H1 (cell line): ENCODE measurements around the gene ANKRD11. TPM values are rescaled to one million over a fixed set of nuclear protein-coding genes. Genes with fewer than 3 reads are reported as not detected.

Source experiments
- CTCF ChIA-PET: fragments of 300-600 bp; sonication (Branson Sonifier 250); formaldehyde crosslinking; loops from one replicate; lab custom pipeline; 2021; ENCODE audit not compliant: partially characterized antibody; lab: Charles Lee
- POLR2A ChIA-PET: fragments of 300-600 bp; sonication (Branson Sonifier 250); formaldehyde crosslinking; loops from one replicate; lab custom pipeline; 2021; ENCODE audit warnings: inconsistent platforms; ENCODE audit not compliant: partially characterized antibody; lab: Charles Lee
- DNase-seq, 2 experiments: peaks; one replicate each; pipeline versions ENCODE4 v3.0.0 to v3.0.0-alpha.2; 2010 to 2022; ENCODE audit warnings: low spot score in 2 of 2, low read depth in 1 of 2, mixed read lengths in 1 of 2
- FAIRE-seq: peaks from 2 replicates; lab custom pipeline; 2011; peaks lifted over from hg19 to GRCh38; lab: Jason Lieb, UNC
- H2AFZ ChIP-seq: 2 replicates; pipeline ENCODE4 v1.8.1; 2012; ENCODE audit warnings: low read length, inconsistent platforms
- H2AK5ac ChIP-seq: 2 replicates; pipeline ENCODE4 v1.6.1; 2013; ENCODE audit warnings: low read depth, low read length
- H2BK120ac ChIP-seq: replicated peaks from 2 replicates; pipeline ENCODE3; 2013; ENCODE audit warnings: low read depth, low read length, inconsistent platforms
- H2BK12ac ChIP-seq: 2 replicates; pipeline ENCODE4 v1.6.1; 2013; ENCODE audit warnings: low read depth, low read length
- H2BK15ac ChIP-seq: 2 replicates; pipeline ENCODE4 v1.6.1; 2013; ENCODE audit warnings: low read length
- H2BK20ac ChIP-seq: 2 replicates; pipeline ENCODE4 v1.6.1; 2013; ENCODE audit warnings: low read length
- H2BK5ac ChIP-seq: 2 replicates; pipeline ENCODE4 v1.6.1; 2013; ENCODE audit warnings: low read depth, low read length
- H3K14ac ChIP-seq: 2 replicates; pipeline ENCODE4 v1.6.1; 2013; ENCODE audit warnings: inconsistent platforms; ENCODE audit not compliant: insufficient read length
- H3K18ac ChIP-seq: 2 replicates; pipeline ENCODE4 v1.6.1; 2013; ENCODE audit warnings: low read length; ENCODE audit errors: extremely low read depth
- H3K23ac ChIP-seq: 2 replicates; pipeline ENCODE4 v1.6.1; 2013; ENCODE audit warnings: inconsistent platforms; ENCODE audit not compliant: insufficient read length
- H3K23me2 ChIP-seq: 2 replicates; pipeline ENCODE4 v1.6.1; 2013; ENCODE audit warnings: low read depth, low read length
- H3K27ac ChIP-seq: 2 replicates; pipeline ENCODE4 v1.6.1; 2011; ENCODE audit warnings: low read depth, low read length, inconsistent platforms
- H3K27me3 ChIP-seq, 4 experiments: replicated peaks in 1 of 4; 1 replicate in 1 of 4; 2 replicates in 3 of 4; pipeline versions ENCODE4 v1.6.1 to v1.8.1; 2011 to 2013; ENCODE audit warnings: low read length in 3 of 4, mild to moderate bottlenecking in 3 of 4, inconsistent platforms in 2 of 4, mixed read lengths in 2 of 4, moderate library complexity in 1 of 4; ENCODE audit not compliant: control insufficient read depth in 3 of 4, insufficient read depth in 3 of 4; ENCODE audit errors: extremely low read depth in 1 of 4
- H3K36me3 ChIP-seq, 4 experiments: 2 replicates each; pipeline versions ENCODE4 v1.6.1 to v1.8.1; 2011 to 2013; ENCODE audit warnings: mild to moderate bottlenecking in 4 of 4, low read length in 3 of 4, moderate library complexity in 2 of 4, control low read depth in 1 of 4, inconsistent platforms in 1 of 4; ENCODE audit not compliant: insufficient read depth in 4 of 4, control insufficient read depth in 2 of 4
- H3K4ac ChIP-seq: replicated peaks from 2 replicates; pipeline ENCODE3; 2013; ENCODE audit warnings: low read length, low read depth, mixed read lengths, inconsistent platforms; ENCODE audit not compliant: insufficient read length
- H3K4me1 ChIP-seq, 4 experiments: replicated peaks in 1 of 4; 1 replicate in 1 of 4; 2 replicates in 3 of 4; pipeline versions ENCODE4 v1.6.1 to v1.8.1; 2011 to 2013; ENCODE audit warnings: low read length in 3 of 4, inconsistent platforms in 2 of 4, mixed read lengths in 1 of 4; ENCODE audit not compliant: insufficient read depth in 4 of 4, control insufficient read depth in 3 of 4
- H3K4me2 ChIP-seq, 2 experiments: 2 replicates each; pipeline versions ENCODE4 v1.6.1 to v1.8.1; 2011 to 2013; ENCODE audit warnings: low read depth in 2 of 2, low read length in 2 of 2, control low read depth in 1 of 2, inconsistent platforms in 1 of 2, mild to moderate bottlenecking in 1 of 2; ENCODE audit not compliant: insufficient read depth in 1 of 2
- H3K4me3 ChIP-seq, 4 experiments: fragments of 200-600, 300-600 bp in 1 of 4; sonication (generic), shearing (Covaris generic), sonication (Bioruptor Twin) in 1 of 4; 2 replicates each; pipeline versions ENCODE4 v1.5.1 to v1.8.1; 2011 to 2016; ENCODE audit warnings: low read length in 4 of 4, low read depth in 3 of 4, control low read depth in 2 of 4, inconsistent platforms in 2 of 4, mild to moderate bottlenecking in 2 of 4, mixed read lengths in 1 of 4, moderate library complexity in 1 of 4; ENCODE audit not compliant: insufficient read depth in 2 of 4; ENCODE audit errors: extremely low read depth in 1 of 4
- H3K56ac ChIP-seq: replicated peaks from 2 replicates; pipeline ENCODE3; 2013; ENCODE audit warnings: low read depth, mild to moderate bottlenecking, mixed read lengths, low read length, inconsistent platforms; ENCODE audit not compliant: insufficient read length
- H3K79me1 ChIP-seq: 2 replicates; pipeline ENCODE4 v1.6.1; 2013; ENCODE audit warnings: low read depth, low read length, control low read depth
- H3K79me2 ChIP-seq, 2 experiments: 2 replicates each; pipeline versions ENCODE4 v1.6.1 to v1.8.1; 2012 to 2013; ENCODE audit warnings: low read length in 2 of 2, mild to moderate bottlenecking in 2 of 2, inconsistent platforms in 1 of 2; ENCODE audit not compliant: insufficient read depth in 2 of 2, control insufficient read depth in 1 of 2
- H3K9ac ChIP-seq, 4 experiments: replicated peaks in 1 of 4; 1 replicate in 1 of 4; 2 replicates in 3 of 4; pipeline versions ENCODE4 v1.6.1 to v1.8.1; 2011 to 2013; ENCODE audit warnings: low read depth in 3 of 4, low read length in 3 of 4, control low read depth in 2 of 4, mild to moderate bottlenecking in 2 of 4, moderate library complexity in 2 of 4, inconsistent platforms in 1 of 4; ENCODE audit errors: extremely low read depth in 1 of 4
- H3K9me3 ChIP-seq, 2 experiments: 2 replicates each; pipeline versions ENCODE4 v1.6.1 to v1.8.1; 2012 to 2013; ENCODE audit warnings: mild to moderate bottlenecking in 2 of 2, moderate library complexity in 2 of 2, control low read depth in 1 of 2, inconsistent platforms in 1 of 2, low read depth in 1 of 2, low read length in 1 of 2, mixed read lengths in 1 of 2; ENCODE audit not compliant: insufficient read depth in 2 of 2
- H4K20me1 ChIP-seq, 2 experiments: replicated peaks in 1 of 2; 2 replicates each; pipeline versions ENCODE3 to v1.8.1; 2011 to 2013; ENCODE audit warnings: inconsistent platforms in 2 of 2, low read length in 2 of 2, mild to moderate bottlenecking in 1 of 2; ENCODE audit not compliant: insufficient read depth in 2 of 2, control insufficient read depth in 1 of 2
- H4K5ac ChIP-seq: 2 replicates; pipeline ENCODE4 v1.6.1; 2013; ENCODE audit warnings: low read length, low read depth, mixed read lengths, inconsistent platforms; ENCODE audit not compliant: insufficient read length
- H4K8ac ChIP-seq: 2 replicates; pipeline ENCODE4 v1.8.0; 2013; ENCODE audit warnings: mild to moderate bottlenecking, moderate library complexity, low read length, inconsistent platforms; ENCODE audit not compliant: insufficient read depth; ENCODE audit errors: extremely low read depth
- H4K91ac ChIP-seq: replicated peaks from 2 replicates; pipeline ENCODE3; 2013; ENCODE audit warnings: low read length, mixed read lengths, inconsistent platforms; ENCODE audit not compliant: insufficient read length
- ATF2 ChIP-seq: IDR thresholded peaks from 2 replicates; pipeline ENCODE4 v1.6.1; 2012; ENCODE audit warnings: low read length, inconsistent platforms
- E2F6 ChIP-seq: IDR thresholded peaks from 2 replicates; pipeline ENCODE4 v1.6.1; 2012; ENCODE audit warnings: inconsistent platforms
- EGR1 ChIP-seq: IDR thresholded peaks from 2 replicates; pipeline ENCODE4 v1.6.1; 2011; ENCODE audit warnings: low read depth, low read length, borderline replicate concordance
- HDAC6 ChIP-seq: IDR thresholded peaks from one replicate; pipeline ENCODE4 v1.7.1; 2012; ENCODE audit warnings: low read depth, mild to moderate bottlenecking, inconsistent platforms, low read length, moderate library complexity
- MAX ChIP-seq: IDR thresholded peaks from 2 replicates; pipeline ENCODE4 v1.6.1; 2012; ENCODE audit warnings: inconsistent platforms
- NANOG ChIP-seq: IDR thresholded peaks from 2 replicates; pipeline ENCODE4 v1.6.1; 2011; ENCODE audit warnings: low read length, low read depth, mild to moderate bottlenecking, inconsistent platforms; ENCODE audit not compliant: insufficient read depth, poor library complexity, severe bottlenecking
- RXRA ChIP-seq: IDR thresholded peaks from 2 replicates; pipeline ENCODE4 v1.6.1; 2011; ENCODE audit warnings: low read depth, mild to moderate bottlenecking, low read length, moderate library complexity; ENCODE audit not compliant: insufficient read depth
- SIX5 ChIP-seq: IDR thresholded peaks from 2 replicates; pipeline ENCODE4 v1.6.1; 2011; ENCODE audit warnings: mild to moderate bottlenecking, low read depth, low read length
- SUZ12 ChIP-seq: fragments of 200-600 bp; sonication (generic); IDR thresholded peaks from 2 replicates; pipeline ENCODE4 v1.6.1; 2012; ENCODE audit warnings: mild to moderate bottlenecking, inconsistent platforms, low read length, moderate library complexity, mixed read lengths
- TBP ChIP-seq: IDR thresholded peaks from 2 replicates; pipeline ENCODE4 v1.6.1; 2011; ENCODE audit warnings: low read depth, low read length, improper control_type of control experiment
- TEAD4 ChIP-seq: IDR thresholded peaks from 2 replicates; pipeline ENCODE4 v1.6.1; 2012; ENCODE audit warnings: low read depth, low read length, inconsistent platforms, mixed read lengths
- WGBS, 2 experiments: shearing (Covaris generic) in 1 of 2; methylation state at CpG; one replicate each; pipeline versions ENCODE4 v1.1.6 to v1.1.7; 2013 to 2015; ENCODE audit warnings: low lambda C conversion rate in 2 of 2, mixed read lengths in 2 of 2, inconsistent platforms in 1 of 2, low coverage in 1 of 2, missing lambda C conversion rate in 1 of 2; ENCODE audit not compliant: insufficient replicate concordance in 2 of 2, insufficient coverage in 1 of 2, insufficient read length in 1 of 2; ENCODE audit errors: extremely low coverage in 1 of 2, missing lambda C conversion rate in 1 of 2; 5-methylcytosine and 5-hydroxymethylcytosine counted together
- polyA plus RNA-seq, 7 experiments: library from polyadenylated mRNA; depleted of rRNA in 3 of 7; stranded (reverse) in 5 of 7; unstranded in 2 of 7; fragments of >200 nt in 5 of 7; fragments of 200-250 nt in 2 of 7; gene quantifications; 1 replicate in 5 of 7; 2 replicates in 1 of 7; 4 replicates in 1 of 7; pipeline versions ENCODE4 v1.2.1 to v1.2.3, GENCODE V29; 2011 to 2013; ENCODE audit warnings: missing spikeins in 2 of 7, mixed read lengths in 2 of 7
- total RNA-seq: library from RNA; stranded (reverse); fragmentation: NEBNext Ultra II Directional; extraction: Animal tissue kit (Norgen Biotek cat#: 25700); gene quantifications from 2 replicates; pipeline ENCODE4 v1.2.1, GENCODE V29; 2021

The ANKRD11 gene
- total and polyA plus RNA-seq, 2 of the 8 experiments (the other 6 are each of a cell fraction or from before 2014, with no cell fraction given), result 46.5 to 142 TPM

GRCh38 chr16:89224665-89225064 lies 265.7 kb downstream of the ANKRD11 start:
- no peaks in the 10 kb centered on the region for H3K23me2 ChIP-seq
- H3K4me1 ChIP-seq, result no peaks in the 10 kb centered on the region
- H3K14ac ChIP-seq, result no peak overlapping the region
- H4K8ac ChIP-seq, result no peak overlapping the region
- DNase-seq (no peak), FAIRE-seq (no peak)
- H3K27ac ChIP-seq, result no peak overlapping the region
- H2AFZ ChIP-seq, result no peak overlapping the region
- H2BK20ac ChIP-seq, result no peak overlapping the region
- peaks cover 0 to 5% of the 10 kb centered on the region in 2 experiments for H4K20me1 ChIP-seq
- H2BK120ac ChIP-seq, result no peak overlapping the region
- no peak overlapping the region for H3K9ac ChIP-seq
- H3K4me3 ChIP-seq, result no peak overlapping the region
- H4K91ac ChIP-seq, result no peak overlapping the region
- H2BK12ac ChIP-seq, result no peak overlapping the region
- H3K23ac ChIP-seq, result no peak overlapping the region
- H3K56ac ChIP-seq, result no peak overlapping the region
- H3K4ac ChIP-seq, result no peak overlapping the region
- H3K9me3 ChIP-seq, result peaks cover 28% of the 10 kb centered on the region in 2 experiments
- no peak overlapping the region for H2BK5ac ChIP-seq
- H3K36me3 ChIP-seq, result peaks cover 19 to 55% (median 43%) of the 10 kb centered on the region in 4 experiments
- H3K79me1 ChIP-seq, result peaks cover 5% of the 10 kb centered on the region; the same call in 1 of the 2 replicates
- H3K18ac ChIP-seq, result no peak overlapping the region
- no peak overlapping the region for H3K4me2 ChIP-seq
- no peaks in the 10 kb centered on the region for H3K27me3 ChIP-seq
- H2BK15ac ChIP-seq, result no peak overlapping the region
- ChIA-PET CTCF (interaction anchor here (1.4 kb wide), 1 partner anchor 409 kb away, joined by 3 read pairs; no protein-coding TSS in a partner anchor), POLR2A (interaction anchor here (0.7 kb wide), 1 partner anchor 69 kb away, joined by 3 read pairs; no protein-coding TSS in a partner anchor)
- peaks cover 0 to 7% of the 10 kb centered on the region in 2 experiments; a peak in 1 of 4 replicates for H3K79me2 ChIP-seq
- H2AK5ac ChIP-seq, result no peak overlapping the region
- no peak overlapping the region for H4K5ac ChIP-seq
- WGBS, 2 experiments, result 98% methylated on average over 10 of the region's 10 CpGs; no CpG with 5 or more reads in 1 of the 2 experiments
- TF ChIP-seq ATF2 (no peak), RXRA (no peak), TEAD4 (no peak), SUZ12 (no peak), NANOG (no peak), TBP (no peak), E2F6 (no peak), EGR1 (no peak), MAX (no peak), SIX5 (no peak), HDAC6 (no peak)
